Sigmoid colon (tissue), 4 donors: ENCODE results near the gene EMC8.

Experiments
- CTCF ChIP-seq, 4 experiments: fragments of 450-650 bp in 3 of 4; fragments of 200-600 bp in 1 of 4; IDR thresholded peaks; one replicate each; pipeline ENCODE4 v1.5.1; 2016 to 2019; ENCODE audit warnings: antibody characterized with exemption in 4 of 4, mild to moderate bottlenecking in 3 of 4, moderate library complexity in 2 of 4
- EP300 ChIP-seq, 4 donors: sonication (generic); formaldehyde crosslinking; IDR thresholded peaks; one replicate each; pipeline ENCODE4 v1.6.1; 2017; ENCODE audit warnings: antibody characterized with exemption in 4 of 4
- POLR2A ChIP-seq, 2 donors: fragments of 450-650 bp; IDR thresholded peaks; one replicate each; pipeline ENCODE4 v1.6.1; 2016; ENCODE audit warnings: antibody characterized with exemption in 2 of 2, mild to moderate bottlenecking in 2 of 2, moderate library complexity in 2 of 2

- TF ChIP-seq CTCF (IDR thresholded peaks at IDR 0.05) (no peak), POLR2A (IDR thresholded peaks at IDR 0.05) (no peak), EP300 (IDR thresholded peaks at IDR 0.05) (no peak)
These were observed 31.5 kb upstream of the EMC8 start for GRCh38 chr16:85830821-85831220.
